Endothelial cell (in vitro differentiated cells): ENCODE results near the gene CCL3. TPM values are rescaled to one million over a fixed set of nuclear protein-coding genes. Genes with fewer than 3 reads are reported as not detected.
"Not testable (repeated sequence)": the region's sequence is repeated elsewhere in the genome, so short reads cannot be mapped to it uniquely, and the experiment has no call there.

ENCODE experiments used
- DNase-seq: peaks from one replicate; pipeline ENCODE4 v3.0.0; 2021; ENCODE audit warnings: low spot score
- H3K27ac Mint-ChIP-seq: one replicate; pipeline ENCODE4 v1.8.0; 2021; ENCODE audit warnings: mixed read lengths, inconsistent platforms; ENCODE audit not compliant: unreplicated experiment
- H3K27me3 Mint-ChIP-seq: one replicate; pipeline ENCODE4 v1.8.0; 2021; ENCODE audit warnings: mild to moderate bottlenecking, moderate library complexity, mixed read lengths, inconsistent platforms; ENCODE audit not compliant: unreplicated experiment
- H3K36me3 Mint-ChIP-seq: one replicate; pipeline ENCODE4 v1.8.0; 2021; ENCODE audit warnings: mild to moderate bottlenecking, low read depth, mixed read lengths, inconsistent platforms; ENCODE audit not compliant: unreplicated experiment
- H3K4me1 Mint-ChIP-seq: one replicate; pipeline ENCODE4 v1.8.0; 2021; ENCODE audit warnings: mild to moderate bottlenecking, mixed read lengths, inconsistent platforms; ENCODE audit not compliant: unreplicated experiment
- H3K4me3 Mint-ChIP-seq: one replicate; pipeline ENCODE4 v1.8.0; 2021; ENCODE audit warnings: mild to moderate bottlenecking, mixed read lengths, inconsistent platforms; ENCODE audit not compliant: unreplicated experiment
- H3K9me3 Mint-ChIP-seq: one replicate; pipeline ENCODE4 v1.8.0; 2021; ENCODE audit warnings: mixed read lengths, inconsistent platforms; ENCODE audit not compliant: unreplicated experiment
- CTCF ChIP-seq: fragments of 200-600 bp; sonication (generic); IDR thresholded peaks from one replicate; pipeline ENCODE4 v1.5.0; 2021; ENCODE audit warnings: antibody characterized with exemption; ENCODE audit not compliant: unreplicated experiment
- total RNA-seq: library from RNA; stranded (reverse); fragmentation: NEBNext Ultra II Directional; extraction: Animal tissue kit (Norgen Biotek cat#: 25700); gene quantifications from one replicate; pipeline ENCODE4 v1.2.1, GENCODE V29; 2021; ENCODE audit not compliant: unreplicated experiment

The CCL3 gene
- total RNA-seq, 1 donor from 2014 or later = not detected

- H3K36me3 Mint-ChIP-seq, H3K4me1 Mint-ChIP-seq, H3K9me3 Mint-ChIP-seq, DNase-seq, H3K4me3 Mint-ChIP-seq, H3K27ac Mint-ChIP-seq, H3K27me3 Mint-ChIP-seq: not testable (repeated sequence)
Measured at GRCh38 chr17:36081681-36082471, 8.1 kb downstream of the CCL3 start.

GRCh38 chr17:36074365-36074764 is 15.6 kb downstream of the CCL3 start:
- Mint-ChIP-seq H3K27me3 (peaks cover 2% of the 10 kb centered on the region), H3K4me3 (no peak overlapping the region), H3K4me1 (no peaks in the 10 kb centered on the region), H3K36me3 (no peaks in the 10 kb centered on the region), H3K9me3 (no peaks in the 10 kb centered on the region), H3K27ac (no peak overlapping the region)
- DNase-seq = no peak
- no peak for TF ChIP-seq CTCF

- no peaks in the 10 kb centered on the region for H3K4me1 Mint-ChIP-seq
- peaks cover 2% of the 10 kb centered on the region for H3K27me3 Mint-ChIP-seq
- H3K9me3 Mint-ChIP-seq = no peaks in the 10 kb centered on the region
- TF ChIP-seq CTCF = peak; percentile 88
- no peak overlapping the region for H3K27ac Mint-ChIP-seq
- no peaks in the 10 kb centered on the region for H3K36me3 Mint-ChIP-seq
- DNase-seq = peak; percentile 79
- H3K4me3 Mint-ChIP-seq = no peak overlapping the region
Measured at GRCh38 chr17:36072431-36073121, 17.4 kb downstream of the CCL3 start.

GRCh38 chr17:36071751-36072150 is 18.2 kb downstream of the CCL3 start:
- H3K4me3 Mint-ChIP-seq = no peak overlapping the region
- H3K27me3 Mint-ChIP-seq = peaks cover 2% of the 10 kb centered on the region
- H3K9me3 Mint-ChIP-seq = no peaks in the 10 kb centered on the region
- H3K36me3 Mint-ChIP-seq = no peaks in the 10 kb centered on the region
- no peaks in the 10 kb centered on the region for H3K4me1 Mint-ChIP-seq
- no peak overlapping the region for H3K27ac Mint-ChIP-seq
- DNase-seq = no peak
- TF ChIP-seq CTCF = no peak

- DNase-seq = no peak
- Mint-ChIP-seq H3K4me1 (no peaks in the 10 kb centered on the region), H3K36me3 (no peaks in the 10 kb centered on the region), H3K27ac (no peak overlapping the region), H3K4me3 (no peak overlapping the region), H3K9me3 (no peaks in the 10 kb centered on the region), H3K27me3 (peaks cover 5% of the 10 kb centered on the region)
- no peak for TF ChIP-seq CTCF
Measured at GRCh38 chr17:36070427-36070826, 19.5 kb downstream of the CCL3 start.
